K562 (cell line): ENCODE measurements around the gene PRR14. TPM values are rescaled to one million over a fixed set of nuclear protein-coding genes. Genes with fewer than 3 reads are reported as not detected.
A peak's percentile ranks its signal among the peaks of the same experiment; 100 is the strongest.

ENCODE experiments used
- ATAC-seq: fragments of 200-7000 bp; cut with Tn5 transposase; 3 replicates; pipeline ENCODE4 v1.9.1; 2020; ENCODE audit warnings: moderate library complexity
- BruUV-seq: library from RNA; stranded (reverse); fragments of 400-500 nt; replicated peaks from 2 replicates; lab custom pipeline; 2021; lab: Mats Ljungman, UMichigan
- CTCF ChIA-PET: fragments of 300-600 bp; formaldehyde crosslinking; extraction: SDS; loops from one replicate; lab custom pipeline; 2021; ENCODE audit warnings: low intra/inter-chr PET ratio; lab: Yijun Ruan, JAX
- POLR2A ChIA-PET: fragments of 300-600, 350-650 bp; sonication (Branson Sonifier 250); formaldehyde crosslinking; extraction: SDS; loops from one replicate; lab custom pipeline; 2021; ENCODE audit warnings: antibody characterized with exemption, inconsistent platforms; lab: Yijun Ruan, JAX
- DNase-seq, 4 experiments: peaks; one replicate each; pipeline versions ENCODE4 v3.0.0 to v3.0.0-alpha.2; 2011 to 2018; ENCODE audit warnings: low spot score in 3 of 4, mixed read lengths in 3 of 4; ENCODE audit errors: extremely low read depth in 1 of 4
- FAIRE-seq: peaks from 2 replicates; lab custom pipeline; 2011; peaks lifted over from hg19 to GRCh38; lab: Jason Lieb, UNC
- H2AFZ ChIP-seq: 2 replicates; pipeline ENCODE4 v1.6.0; 2011; ENCODE audit warnings: low read depth, low read length, control low read depth, inconsistent platforms
- H3K27ac ChIP-seq: fragments of 200-600 bp; 3 replicates; pipeline ENCODE4 v1.8.0; 2011; ENCODE audit warnings: low read depth, mild to moderate bottlenecking, control low read depth, inconsistent platforms, low read length, moderate library complexity, mixed read lengths; ENCODE audit errors: extremely low read depth
- H3K27me3 ChIP-seq, 2 experiments: fragments of 300-600 bp in 1 of 2; 2 replicates in 1 of 2; 3 replicates in 1 of 2; pipeline versions ENCODE4 v1.6.0 to v1.8.0; 2011; ENCODE audit warnings: inconsistent platforms in 2 of 2, low read length in 2 of 2, mild to moderate bottlenecking in 1 of 2, mixed read lengths in 1 of 2, moderate library complexity in 1 of 2; ENCODE audit not compliant: control insufficient read depth in 2 of 2, insufficient read depth in 2 of 2
- H3K36me3 ChIP-seq: fragments of 300-600 bp; 3 replicates; pipeline ENCODE4 v1.8.0; 2011; ENCODE audit warnings: mild to moderate bottlenecking, low read length, inconsistent platforms; ENCODE audit not compliant: control insufficient read depth, insufficient read depth
- H3K4me1 ChIP-seq, 2 experiments: fragments of 200-600 bp in 1 of 2; replicated peaks in 1 of 2; 2 replicates in 1 of 2; 3 replicates in 1 of 2; pipeline versions ENCODE4 v1.5.1 to v1.8.0; 2011; ENCODE audit warnings: inconsistent platforms in 2 of 2, low read length in 2 of 2, mild to moderate bottlenecking in 1 of 2, mixed read lengths in 1 of 2, moderate library complexity in 1 of 2; ENCODE audit not compliant: control insufficient read depth in 2 of 2, insufficient read depth in 2 of 2
- H3K4me2 ChIP-seq: 2 replicates; pipeline ENCODE4 v1.6.1; 2011; ENCODE audit warnings: low read length, control low read depth, inconsistent platforms, mixed read lengths; ENCODE audit not compliant: insufficient read depth
- H3K4me3 ChIP-seq: fragments of 200-600 bp; sonication (generic), shearing (Covaris generic); 2 replicates; pipeline ENCODE4 v1.5.1; 2016; ENCODE audit warnings: control low read depth, inconsistent platforms
- H3K79me2 ChIP-seq: fragments of 200-600 bp; 3 replicates; pipeline ENCODE4 v1.8.0; 2011; ENCODE audit warnings: low read length, inconsistent platforms; ENCODE audit not compliant: control insufficient read depth, insufficient read depth
- H3K9ac ChIP-seq, 2 experiments: 2 replicates each; pipeline versions ENCODE4 v1.6.0 to v1.6.1; 2011; ENCODE audit warnings: low read depth in 2 of 2, low read length in 2 of 2, control low read depth in 1 of 2, inconsistent platforms in 1 of 2, mild to moderate bottlenecking in 1 of 2, mixed read lengths in 1 of 2; ENCODE audit not compliant: insufficient read depth in 1 of 2
- H3K9me1 ChIP-seq: one replicate; pipeline ENCODE4 v1.6.0; 2011; ENCODE audit warnings: inconsistent platforms, mild to moderate bottlenecking, low read length, moderate library complexity; ENCODE audit not compliant: control insufficient read depth, insufficient read depth
- H3K9me3 ChIP-seq: replicated peaks from 2 replicates; pipeline ENCODE4 v1.5.1; 2011; ENCODE audit warnings: low read depth, low read length, inconsistent platforms; ENCODE audit not compliant: control insufficient read depth, insufficient read depth
- H4K20me1 ChIP-seq: replicated peaks from 2 replicates; pipeline ENCODE4 v1.6.1; 2011; ENCODE audit warnings: low read length, inconsistent platforms, mixed read lengths; ENCODE audit not compliant: control insufficient read depth, insufficient read depth
- CBX2 ChIP-seq: fragments of 200-600 bp; sonication (generic); IDR thresholded peaks from one replicate; pipeline ENCODE4 v1.6.1; 2012; ENCODE audit warnings: mild to moderate bottlenecking, low read length, inconsistent platforms; ENCODE audit not compliant: insufficient read depth, poor library complexity, severe bottlenecking
- GTF2A2 ChIP-seq: IDR thresholded peaks from 2 replicates; pipeline ENCODE4 v1.6.1; 2016; ENCODE audit warnings: mild to moderate bottlenecking, missing genetic modification characterization, missing compliant biosample characterization
- MAFG ChIP-seq: fragments of 450-650 bp; conservative IDR thresholded peaks from 2 replicates; pipeline ENCODE4 v1.6.1; 2016; ENCODE audit warnings: missing genetic modification characterization, missing compliant biosample characterization
- MCM3 ChIP-seq: fragments of 450-650 bp; IDR thresholded peaks from 2 replicates; pipeline ENCODE4 v1.6.1; 2016
- MYC ChIP-seq, 2 experiments: fragments of 250-450 bp in 1 of 2; sonication (Bioruptor Pico) in 1 of 2; IDR thresholded peaks; 2 replicates each; pipeline versions ENCODE4 v1.5.1 to v1.6.1; 2012 to 2021; ENCODE audit warnings: low read depth in 2 of 2, borderline replicate concordance in 1 of 2, improper control_type of control experiment in 1 of 2, low read length in 1 of 2, mild to moderate bottlenecking in 1 of 2, moderate library complexity in 1 of 2
- PML ChIP-seq: IDR thresholded peaks from 2 replicates; pipeline ENCODE4 v1.6.1; 2012; ENCODE audit warnings: low read length, inconsistent platforms
- RFX7 ChIP-seq: fragments of 250-450 bp; sonication (Bioruptor Pico); IDR thresholded peaks from 2 replicates; pipeline ENCODE4 v1.5.1; 2021; ENCODE audit warnings: mild to moderate bottlenecking
- ZBTB12 ChIP-seq: fragments of 250-450 bp; sonication (Bioruptor Pico); IDR thresholded peaks from 2 replicates; pipeline ENCODE4 v1.4.0; 2020
- ZNF12 ChIP-seq: sonication (generic); formaldehyde crosslinking; IDR thresholded peaks from 2 replicates; pipeline ENCODE4 v1.4.0; 2020; ENCODE audit warnings: mild to moderate bottlenecking, missing genetic modification reagents
- ZNF232 ChIP-seq: sonication (generic); formaldehyde crosslinking; IDR thresholded peaks from 2 replicates; pipeline ENCODE4 v1.8.0; 2022; ENCODE audit warnings: mild to moderate bottlenecking, missing genetic modification reagents
- ZNF274 ChIP-seq: IDR thresholded peaks from 2 replicates; pipeline ENCODE4 v1.6.1; 2011; ENCODE audit warnings: low read depth, mild to moderate bottlenecking, low read length, moderate library complexity, borderline replicate concordance
- ZNF431 ChIP-seq: sonication (generic); formaldehyde crosslinking; IDR thresholded peaks from 2 replicates; pipeline ENCODE4 v1.8.0; 2022; ENCODE audit warnings: mild to moderate bottlenecking, missing genetic modification reagents
- ZNF584 ChIP-seq: fragments of 200-800 bp; sonication (Bioruptor generic); IDR thresholded peaks from 2 replicates; pipeline ENCODE4 v1.6.1; 2016; ENCODE audit warnings: low read depth, mild to moderate bottlenecking, missing genetic modification characterization, missing compliant biosample characterization
- ZNF76 ChIP-seq: fragments of 250-450 bp; sonication (Bioruptor Pico); IDR thresholded peaks from 2 replicates; pipeline ENCODE4 v1.4.0; 2020; ENCODE audit warnings: mild to moderate bottlenecking, moderate library complexity, borderline replicate concordance
- WGBS: fragments of 100-300 bp; shearing (Covaris generic); methylation state at CpG from one replicate; pipeline ENCODE4 v1.1.6; 2016; ENCODE audit warnings: low coverage, mixed read lengths; ENCODE audit not compliant: insufficient coverage; ENCODE audit errors: missing lambda C conversion rate; 5-methylcytosine and 5-hydroxymethylcytosine counted together
- in situ Hi-C: fragments of 300-500 bp; cut with MboI; formaldehyde crosslinking; loops from 4 replicates; pipeline ENCODE4 v1.15.0; 2018; ENCODE audit warnings: inconsistent platforms, mixed read lengths
- intact Hi-C: fragments of 100-400 bp; cut with micrococcal nuclease; formaldehyde crosslinking; loops from 2 replicates; pipeline ENCODE4 v1.14.2; 2022
- polyA plus RNA-seq, 8 experiments: library from polyadenylated mRNA; depleted of rRNA in 4 of 8; stranded (reverse) in 5 of 8; unstranded in 3 of 8; fragments of >200 nt; fragmentation: Nextera tagmentation in 2 of 8; fragmentation: Illumina TruSeq in 1 of 8; extraction: Ambion mirVana in 2 of 8; extraction: Trizol in 1 of 8; gene quantifications; 2 replicates each; pipeline versions ENCODE4 v1.2.1 to v1.2.3, GENCODE V29; 2011 to 2014; ENCODE audit warnings: inconsistent platforms in 1 of 8, missing spikeins in 1 of 8
- total RNA-seq, 7 experiments: library from RNA; depleted of rRNA in 6 of 7; stranded (reverse); fragments of >200 nt in 6 of 7; fragmentation: Illumina TruSeq in 2 of 7; extraction: Trizol in 2 of 7; gene quantifications; 2 replicates each; pipeline versions ENCODE4 v1.2.1 to v1.2.3, GENCODE V29; 2011 to 2021; ENCODE audit warnings: low replicate concordance in 1 of 7
- TF ChIP-seq, protein P1 (sequence below): fragments of 450-650 bp; formaldehyde crosslinking; IDR thresholded peaks from 2 replicates; pipeline ENCODE4 v1.4.0; 2020; ENCODE audit warnings: mild to moderate bottlenecking
- TF ChIP-seq, protein P2 (sequence below), 3 experiments: fragments of 200-800 bp in 1 of 3; fragments of 250-450 bp in 1 of 3; fragments of 450-650 bp in 1 of 3; sonication (Bioruptor Pico) in 1 of 3; sonication (Bioruptor generic) in 1 of 3; formaldehyde crosslinking in 1 of 3; IDR thresholded peaks; 2 replicates each; pipeline versions ENCODE4 v1.6.1 to v1.8.0; 2016 to 2022; ENCODE audit warnings: mild to moderate bottlenecking in 2 of 3, missing genetic modification characterization in 2 of 3, missing compliant biosample characterization in 1 of 3, moderate library complexity in 1 of 3
- TF ChIP-seq, protein P3 (sequence below): sonication (generic); formaldehyde crosslinking; IDR thresholded peaks from 2 replicates; pipeline ENCODE4 v1.8.0; 2022; ENCODE audit warnings: mild to moderate bottlenecking, missing genetic modification reagents

Gene PRR14
- total and polyA plus RNA-seq, 9 of the 15 experiments (the other 6 are each of a cell fraction or from before 2014, with no cell fraction given) = 2.2 to 63.1 (median 11.5) TPM

DNA sequence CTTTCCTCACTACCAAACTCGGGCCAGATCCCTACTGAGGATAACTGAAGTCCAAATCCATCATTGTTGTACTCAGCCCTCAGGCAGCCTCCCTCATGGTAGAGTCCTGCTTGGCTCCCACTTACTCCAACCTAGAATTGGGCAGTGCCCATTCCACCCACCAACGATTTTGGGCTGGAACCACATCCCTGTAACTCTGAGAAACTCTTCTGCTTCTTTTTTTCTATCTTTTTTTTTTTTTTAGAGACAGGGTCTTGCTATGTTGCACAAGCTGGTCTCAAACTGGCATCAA lies 1.2 kb downstream of the PRR14 start:
- Histone ChIP-seq H3K36me3 (peaks cover 47% of the 10 kb centered on the region), H3K27ac (peak overlapping the region; percentile 98), H3K9me1 (no peaks in the 10 kb centered on the region), H3K4me3 (peak overlapping the region; percentile 98), H4K20me1 (no peaks in the 10 kb centered on the region), H2AFZ (peak overlapping the region; percentile 77), H3K27me3 (no peaks in the 10 kb centered on the region), H3K79me2 (peaks cover 18% of the 10 kb centered on the region), H3K9me3 (no peaks in the 10 kb centered on the region; the same call in 1 of the 2 replicates), H3K9ac (peak overlapping the region; percentile 98 to 100), H3K4me2 (peak overlapping the region; percentile 81), H3K4me1 (peaks cover 14 to 41% of the 10 kb centered on the region in 2 experiments; a peak in 4 of 5 replicates)
- in situ Hi-C loops (no loop called here), intact Hi-C loops (loop anchor here (10.0 kb wide), 3 partner anchors 163 to 587 kb away; partner anchors contain the start of genes ALDOA, TBX6 and YPEL3)
- WGBS = 8% methylated on average over 2 of the region's 2 CpGs
- FAIRE-seq (peak; percentile 23), ATAC-seq (no peak), DNase-seq (no peak)
- POLR2A ChIA-PET = interaction anchor here (0.6 kb wide), 1 partner anchor 244 kb away, joined by 3 read pairs; no protein-coding TSS in a partner anchor
- no TSS peak for BruUV-seq
- CTCF ChIA-PET = no interaction called here
- TF ChIP-seq ZNF232 = no peak
- no peak for TF ChIP-seq ZNF431 (CRISPR knock-in tag)
- no peak for TF ChIP-seq MAFG (tag)
- TF ChIP-seq MCM3 = no peak
- TF ChIP-seq ZNF12 (CRISPR knock-in tag) = no peak
- no peak for TF ChIP-seq CBX2
- no peak for TF ChIP-seq ZNF274
- no peak for TF ChIP-seq ZNF584 (CRISPR knock-in tag)
- TF ChIP-seq, protein P1, sequence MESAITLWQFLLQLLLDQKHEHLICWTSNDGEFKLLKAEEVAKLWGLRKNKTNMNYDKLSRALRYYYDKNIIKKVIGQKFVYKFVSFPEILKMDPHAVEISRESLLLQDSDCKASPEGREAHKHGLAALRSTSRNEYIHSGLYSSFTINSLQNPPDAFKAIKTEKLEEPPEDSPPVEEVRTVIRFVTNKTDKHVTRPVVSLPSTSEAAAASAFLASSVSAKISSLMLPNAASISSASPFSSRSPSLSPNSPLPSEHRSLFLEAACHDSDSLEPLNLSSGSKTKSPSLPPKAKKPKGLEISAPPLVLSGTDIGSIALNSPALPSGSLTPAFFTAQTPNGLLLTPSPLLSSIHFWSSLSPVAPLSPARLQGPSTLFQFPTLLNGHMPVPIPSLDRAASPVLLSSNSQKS (CRISPR knock-in tag) = no peak
- TF ChIP-seq, protein P2, sequence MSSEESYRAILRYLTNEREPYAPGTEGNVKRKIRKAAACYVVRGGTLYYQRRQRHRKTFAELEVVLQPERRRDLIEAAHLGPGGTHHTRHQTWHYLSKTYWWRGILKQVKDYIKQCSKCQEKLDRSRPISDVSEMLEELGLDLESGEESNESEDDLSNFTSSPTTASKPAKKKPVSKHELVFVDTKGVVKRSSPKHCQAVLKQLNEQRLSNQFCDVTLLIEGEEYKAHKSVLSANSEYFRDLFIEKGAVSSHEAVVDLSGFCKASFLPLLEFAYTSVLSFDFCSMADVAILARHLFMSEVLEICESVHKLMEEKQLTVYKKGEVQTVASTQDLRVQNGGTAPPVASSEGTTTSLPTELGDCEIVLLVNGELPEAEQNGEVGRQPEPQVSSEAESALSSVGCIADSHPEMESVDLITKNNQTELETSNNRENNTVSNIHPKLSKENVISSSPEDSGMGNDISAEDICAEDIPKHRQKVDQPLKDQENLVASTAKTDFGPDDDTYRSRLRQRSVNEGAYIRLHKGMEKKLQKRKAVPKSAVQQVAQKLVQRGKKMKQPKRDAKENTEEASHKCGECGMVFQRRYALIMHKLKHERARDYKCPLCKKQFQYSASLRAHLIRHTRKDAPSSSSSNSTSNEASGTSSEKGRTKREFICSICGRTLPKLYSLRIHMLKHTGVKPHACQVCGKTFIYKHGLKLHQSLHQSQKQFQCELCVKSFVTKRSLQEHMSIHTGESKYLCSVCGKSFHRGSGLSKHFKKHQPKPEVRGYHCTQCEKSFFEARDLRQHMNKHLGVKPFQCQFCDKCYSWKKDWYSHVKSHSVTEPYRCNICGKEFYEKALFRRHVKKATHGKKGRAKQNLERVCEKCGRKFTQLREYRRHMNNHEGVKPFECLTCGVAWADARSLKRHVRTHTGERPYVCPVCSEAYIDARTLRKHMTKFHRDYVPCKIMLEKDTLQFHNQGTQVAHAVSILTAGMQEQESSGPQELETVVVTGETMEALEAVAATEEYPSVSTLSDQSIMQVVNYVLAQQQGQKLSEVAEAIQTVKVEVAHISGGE (CRISPR knock-in tag; IDR thresholded peaks at IDR 0.05) = no peak
- no peak for TF ChIP-seq GTF2A2
- TF ChIP-seq ZBTB12 = no peak
- TF ChIP-seq MYC (IDR thresholded peaks at IDR 0.05; ENCODE audit: low read depth, low read length) = no peak
- no peak for TF ChIP-seq MYC (CRISPR knock-in tag; IDR thresholded peaks at IDR 0.05; ENCODE audit: borderline replicate concordance, low read depth)
- TF ChIP-seq, protein P3, sequence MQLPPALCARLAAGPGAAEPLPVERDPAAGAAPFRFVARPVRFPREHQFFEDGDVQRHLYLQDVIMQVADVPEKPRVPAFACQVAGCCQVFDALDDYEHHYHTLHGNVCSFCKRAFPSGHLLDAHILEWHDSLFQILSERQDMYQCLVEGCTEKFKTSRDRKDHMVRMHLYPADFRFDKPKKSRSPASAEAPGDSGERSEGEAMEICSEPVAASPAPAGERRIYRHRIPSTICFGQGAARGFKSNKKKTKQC (CRISPR knock-in tag) = no peak
- TF ChIP-seq PML = no peak
- no peak for TF ChIP-seq RFX7
- TF ChIP-seq ZNF76 (CRISPR knock-in tag) = no peak
